ENCODE results near the gene ACSM4. TPM values are rescaled to one million over a fixed set of nuclear protein-coding genes. Genes with fewer than 3 reads are reported as not detected.
"Not testable (repeated sequence)": the region's sequence is repeated elsewhere in the genome, so short reads cannot be mapped to it uniquely, and the experiment has no call there.

ACSM4 gene
- total and polyA plus RNA-seq, 7 donors: not detected

- DNase-seq: no peak
- TF ChIP-seq CTCF (IDR thresholded peaks at IDR 0.05): no peak
- Histone ChIP-seq H3K36me3 (ENCODE audit: insufficient read depth in 1 of 2, low read depth in 1 of 2) (no peaks in the 10 kb centered on the region), H3K9me3 (no peaks in the 10 kb centered on the region), H3K4me3 (no peak overlapping the region), H3K27ac (no peak overlapping the region), H3K4me1 (no peaks in the 10 kb centered on the region), H3K27me3 (ENCODE audit: insufficient read depth in 3 of 3, low read length in 2 of 3) (no peaks in the 10 kb centered on the region)
- intact Hi-C loops (cut with DNase I): no loop called here
- 59 to 77% (median 71%) methylated on average over 5 of the region's 5 CpGs for WGBS, 3 donors
- ATAC-seq: no peak
Observed at GRCh38 chr12:7322599-7322998, 18.7 kb downstream of the ACSM4 start.

- H3K36me3 ChIP-seq (ENCODE audit: insufficient read depth in 1 of 2, low read depth in 1 of 2): no peaks in the 10 kb centered on the region
- 74 to 81% (median 77%) methylated on average over 5 of the region's 5 CpGs for WGBS, 3 donors
- TF ChIP-seq CTCF (IDR thresholded peaks at IDR 0.05): no peak
- DNase-seq: no peak
- H3K9me3 ChIP-seq: no peaks in the 10 kb centered on the region
- H3K27ac ChIP-seq: no peak overlapping the region
- no peaks in the 10 kb centered on the region for H3K4me1 ChIP-seq
- no peaks in the 10 kb centered on the region for H3K27me3 ChIP-seq (ENCODE audit: insufficient read depth in 3 of 3, low read length in 2 of 3)
- H3K4me3 ChIP-seq: no peak overlapping the region
- no peak for ATAC-seq
- intact Hi-C loops (cut with DNase I): no loop called here
Observed at GRCh38 chr12:7324176-7324575, 20.3 kb downstream of the ACSM4 start.

GRCh38 chr12:7327918-7328317, 24.0 kb downstream of the ACSM4 start:
- WGBS, 3 donors: 62 to 66% (median 64%) methylated on average over 7 of the region's 7 CpGs
- Histone ChIP-seq H3K27ac (no peak overlapping the region), H3K27me3 (ENCODE audit: insufficient read depth in 3 of 3, low read length in 2 of 3) (no peaks in the 10 kb centered on the region), H3K4me3 (no peak overlapping the region), H3K9me3 (no peaks in the 10 kb centered on the region), H3K4me1 (no peaks in the 10 kb centered on the region), H3K36me3 (ENCODE audit: insufficient read depth in 1 of 2, low read depth in 1 of 2) (no peaks in the 10 kb centered on the region)
- ATAC-seq (no peak), DNase-seq (no peak)
- no peak for TF ChIP-seq CTCF (IDR thresholded peaks at IDR 0.05)
- intact Hi-C loops (cut with DNase I): no loop called here

GRCh38 chr12:7337790-7338189, 33.9 kb downstream of the ACSM4 start:
- DNase-seq; H3K27me3 ChIP-seq (ENCODE audit: insufficient read depth in 3 of 3, low read length in 2 of 3); H3K36me3 ChIP-seq (ENCODE audit: insufficient read depth in 1 of 2, low read depth in 1 of 2); H3K9me3 ChIP-seq; intact Hi-C loops (cut with DNase I); H3K27ac ChIP-seq; H3K4me1 ChIP-seq; H3K4me3 ChIP-seq; ATAC-seq: not testable (repeated sequence)
- 83 to 88% (median 85%) methylated on average over 5 of the region's 5 CpGs for WGBS, 3 donors

GRCh38 chr12:7339675-7340074, 35.8 kb downstream of the ACSM4 start:
- Histone ChIP-seq H3K9me3 (peaks cover 4% of the 10 kb centered on the region), H3K27ac (no peak overlapping the region), H3K27me3 (ENCODE audit: insufficient read depth in 3 of 3, low read length in 2 of 3) (no peaks in the 10 kb centered on the region), H3K4me3 (no peak overlapping the region), H3K36me3 (ENCODE audit: insufficient read depth in 1 of 2, low read depth in 1 of 2) (no peaks in the 10 kb centered on the region), H3K4me1 (no peaks in the 10 kb centered on the region)
- no peak for TF ChIP-seq CTCF (IDR thresholded peaks at IDR 0.05)
- intact Hi-C loops (cut with DNase I): no loop called here
- ATAC-seq: no peak
- no peak for DNase-seq
- WGBS, 3 donors: 75 to 87% (median 78%) methylated on average over 1 of the region's 1 CpG

Measured in psoas muscle (tissue), 8 donors.